HepG2 (cell line): ENCODE measurements around the gene KMT2A. TPM values are rescaled to one million over a fixed set of nuclear protein-coding genes. Genes with fewer than 3 reads are reported as not detected.
A peak's percentile ranks its signal among the peaks of the same experiment; 100 is the strongest.

Experiments used
- FOXM1 ChIP-seq: sonication (generic); formaldehyde crosslinking; IDR thresholded peaks from 2 replicates; pipeline ENCODE4 v1.5.0; 2020; ENCODE audit warnings: missing genetic modification reagents
- MAFG ChIP-seq: sonication (generic); formaldehyde crosslinking; IDR thresholded peaks from 2 replicates; pipeline ENCODE4 v1.5.1; 2020; ENCODE audit warnings: mild to moderate bottlenecking, missing genetic modification reagents
- MTA1 ChIP-seq: sonication (generic); formaldehyde crosslinking; IDR thresholded peaks from 2 replicates; pipeline ENCODE4 v1.4.0; 2020; ENCODE audit warnings: missing genetic modification reagents, mild to moderate bottlenecking, borderline replicate concordance
- POLR2AphosphoS2 ChIP-seq: IDR thresholded peaks from 2 replicates; pipeline ENCODE4 v1.6.1; 2011; ENCODE audit warnings: low read depth, low read length, improper control_type of control experiment
- RBFOX2 ChIP-seq: fragments of 200-400 bp; formaldehyde crosslinking; IDR thresholded peaks from 2 replicates; pipeline ENCODE4 v1.6.1; 2017; ENCODE audit warnings: low read depth, mild to moderate bottlenecking, low read length
- SIX4 ChIP-seq: sonication (generic); formaldehyde crosslinking; IDR thresholded peaks from 2 replicates; pipeline ENCODE4 v1.4.0; 2020; ENCODE audit warnings: missing genetic modification reagents
- SP1 ChIP-seq, 2 experiments: fragments of 450-650 bp in 1 of 2; sonication (generic) in 1 of 2; formaldehyde crosslinking in 1 of 2; IDR thresholded peaks; 2 replicates each; pipeline versions ENCODE4 v1.4.0 to v1.6.1; 2016 to 2020; ENCODE audit warnings: missing genetic modification reagents in 1 of 2
- ZBTB42 ChIP-seq: sonication (generic); formaldehyde crosslinking; IDR thresholded peaks from 2 replicates; pipeline ENCODE4 v1.5.0; 2020; ENCODE audit warnings: mild to moderate bottlenecking, missing genetic modification reagents
- ZC3H4 ChIP-seq: sonication (generic); formaldehyde crosslinking; IDR thresholded peaks from 2 replicates; pipeline ENCODE4 v1.4.0; 2020; ENCODE audit warnings: missing genetic modification reagents, borderline replicate concordance
- ZNF230 ChIP-seq: sonication (generic); formaldehyde crosslinking; IDR thresholded peaks from 2 replicates; pipeline ENCODE4 v1.4.0; 2020; ENCODE audit warnings: mild to moderate bottlenecking, missing genetic modification reagents
- polyA plus RNA-seq, 8 experiments: library from polyadenylated mRNA; depleted of rRNA in 3 of 8; stranded (reverse) in 7 of 8; unstranded in 1 of 8; fragments of >200 nt; fragmentation: Illumina TruSeq in 4 of 8; extraction: Trizol in 4 of 8; gene quantifications; 2 replicates each; pipeline versions ENCODE4 v1.2.1 to v1.2.3, GENCODE V29; 2011 to 2016; ENCODE audit warnings: low read depth in 4 of 8, missing spikeins in 1 of 8, mixed read lengths in 1 of 8; ENCODE audit not compliant: insufficient read depth in 1 of 8
- total RNA-seq, 5 experiments: library from RNA; depleted of rRNA; stranded (reverse); fragments of >200 nt; fragmentation: Illumina TruSeq; extraction: Trizol; gene quantifications; 2 replicates each; pipeline ENCODE4 v1.2.3, GENCODE V29; 2016; ENCODE audit warnings: low read depth in 1 of 5
- TF ChIP-seq, protein P1 (sequence below): IDR thresholded peaks from 2 replicates; pipeline ENCODE4 v1.6.1; 2018; ENCODE audit warnings: missing genetic modification reagents, mild to moderate bottlenecking, missing compliant biosample characterization
- TF ChIP-seq, protein P2 (sequence below): sonication (generic); formaldehyde crosslinking; IDR thresholded peaks from 2 replicates; pipeline ENCODE4 v1.4.0; 2020; ENCODE audit warnings: mild to moderate bottlenecking, missing genetic modification reagents
- TF ChIP-seq, protein P3 (sequence below): sonication (generic); formaldehyde crosslinking; IDR thresholded peaks from 2 replicates; pipeline ENCODE4 v1.4.0; 2020; ENCODE audit warnings: missing genetic modification reagents
- TF ChIP-seq, protein P4 (sequence below): sonication (generic); formaldehyde crosslinking; IDR thresholded peaks from 2 replicates; pipeline ENCODE4 v1.9.0; 2022; ENCODE audit warnings: low read depth, missing genetic modification reagents
- TF ChIP-seq, protein P5 (sequence below): sonication (generic); formaldehyde crosslinking; IDR thresholded peaks from 2 replicates; pipeline ENCODE4 v1.4.0; 2020; ENCODE audit warnings: low read depth, missing genetic modification reagents
- TF ChIP-seq, protein P6 (sequence below): sonication (generic); formaldehyde crosslinking; IDR thresholded peaks from 2 replicates; pipeline ENCODE4 v1.9.0; 2021; ENCODE audit warnings: missing genetic modification reagents, mild to moderate bottlenecking, borderline replicate concordance

Gene KMT2A
- total and polyA plus RNA-seq, 2 of the 13 experiments (the other 11 are each of a cell fraction or from before 2014, with no cell fraction given) = 12.4 to 20.0 TPM

DNA sequence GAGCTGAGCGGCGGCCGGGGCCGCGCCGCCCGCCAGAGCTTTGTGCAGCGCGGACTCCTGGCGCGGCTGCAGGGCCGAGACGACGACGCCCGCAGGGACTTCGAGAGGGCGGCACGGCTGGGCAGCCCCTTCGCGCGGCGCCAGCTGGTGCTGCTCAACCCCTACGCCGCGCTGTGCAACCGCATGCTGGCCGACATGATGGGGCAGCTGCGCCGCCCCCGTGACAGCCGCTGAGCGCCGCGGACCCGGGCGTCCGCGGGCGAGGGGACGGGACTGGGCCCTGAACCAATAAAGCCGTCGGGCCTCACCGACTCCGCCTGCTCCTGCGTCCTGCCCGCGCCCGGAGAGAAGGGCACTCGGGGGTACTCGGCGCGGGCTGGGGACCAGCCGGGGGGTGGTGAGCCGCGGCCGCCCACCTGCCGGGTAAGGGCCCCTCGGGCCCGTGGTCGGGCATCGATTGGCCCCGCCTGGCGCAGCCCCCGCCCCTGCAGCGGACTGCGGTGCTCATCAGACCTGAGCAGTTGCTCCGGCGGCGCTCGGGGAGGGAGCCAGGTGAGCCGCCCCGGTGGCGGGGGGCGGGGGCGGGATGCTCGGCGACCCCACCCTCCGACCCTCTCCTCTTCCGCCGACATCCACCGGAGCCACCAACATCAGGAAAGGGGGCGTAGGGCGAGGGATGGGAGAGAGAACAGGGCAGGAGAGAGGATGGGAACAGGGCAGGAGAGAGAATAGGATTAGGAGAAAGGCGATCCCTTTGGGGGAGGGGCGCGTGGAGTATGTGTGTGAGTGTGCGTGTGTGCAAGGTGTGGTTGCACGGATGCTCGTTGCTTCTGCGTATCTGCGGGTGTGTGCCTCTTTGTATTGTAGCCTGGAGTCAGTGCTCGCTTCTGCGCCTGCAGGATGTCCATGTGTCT, 94.6 kb downstream of the KMT2A start, which contains the start of gene TMEM25 (continued):
- TF ChIP-seq, protein P1, sequence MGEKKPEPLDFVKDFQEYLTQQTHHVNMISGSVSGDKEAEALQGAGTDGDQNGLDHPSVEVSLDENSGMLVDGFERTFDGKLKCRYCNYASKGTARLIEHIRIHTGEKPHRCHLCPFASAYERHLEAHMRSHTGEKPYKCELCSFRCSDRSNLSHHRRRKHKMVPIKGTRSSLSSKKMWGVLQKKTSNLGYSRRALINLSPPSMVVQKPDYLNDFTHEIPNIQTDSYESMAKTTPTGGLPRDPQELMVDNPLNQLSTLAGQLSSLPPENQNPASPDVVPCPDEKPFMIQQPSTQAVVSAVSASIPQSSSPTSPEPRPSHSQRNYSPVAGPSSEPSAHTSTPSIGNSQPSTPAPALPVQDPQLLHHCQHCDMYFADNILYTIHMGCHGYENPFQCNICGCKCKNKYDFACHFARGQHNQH (CRISPR knock-in tag) = peak; percentile 26; the same call in 1 of the 2 replicates
- TF ChIP-seq SP1 (IDR thresholded peaks at IDR 0.05) = no peak
- 0 out of 2 replicates have a peak, but pooled peaks have one; percentile 31 for TF ChIP-seq SP1 (CRISPR knock-in tag; IDR thresholded peaks at IDR 0.05)
- no peak for TF ChIP-seq SIX4
- TF ChIP-seq, protein P2, sequence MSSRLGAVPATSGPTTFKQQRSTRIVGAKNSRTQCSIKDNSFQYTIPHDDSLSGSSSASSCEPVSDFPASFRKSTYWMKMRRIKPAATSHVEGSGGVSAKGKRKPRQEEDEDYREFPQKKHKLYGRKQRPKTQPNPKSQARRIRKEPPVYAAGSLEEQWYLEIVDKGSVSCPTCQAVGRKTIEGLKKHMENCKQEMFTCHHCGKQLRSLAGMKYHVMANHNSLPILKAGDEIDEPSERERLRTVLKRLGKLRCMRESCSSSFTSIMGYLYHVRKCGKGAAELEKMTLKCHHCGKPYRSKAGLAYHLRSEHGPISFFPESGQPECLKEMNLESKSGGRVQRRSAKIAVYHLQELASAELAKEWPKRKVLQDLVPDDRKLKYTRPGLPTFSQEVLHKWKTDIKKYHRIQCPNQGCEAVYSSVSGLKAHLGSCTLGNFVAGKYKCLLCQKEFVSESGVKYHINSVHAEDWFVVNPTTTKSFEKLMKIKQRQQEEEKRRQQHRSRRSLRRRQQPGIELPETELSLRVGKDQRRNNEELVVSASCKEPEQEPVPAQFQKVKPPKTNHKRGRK (CRISPR knock-in tag) = no peak
- peak; percentile 88 for TF ChIP-seq RBFOX2
- no peak for TF ChIP-seq FOXM1 (CRISPR knock-in tag)
- peak; percentile 31; the same call in 1 of the 2 replicates for TF ChIP-seq MTA1 (CRISPR knock-in tag)
- TF ChIP-seq, protein P3, sequence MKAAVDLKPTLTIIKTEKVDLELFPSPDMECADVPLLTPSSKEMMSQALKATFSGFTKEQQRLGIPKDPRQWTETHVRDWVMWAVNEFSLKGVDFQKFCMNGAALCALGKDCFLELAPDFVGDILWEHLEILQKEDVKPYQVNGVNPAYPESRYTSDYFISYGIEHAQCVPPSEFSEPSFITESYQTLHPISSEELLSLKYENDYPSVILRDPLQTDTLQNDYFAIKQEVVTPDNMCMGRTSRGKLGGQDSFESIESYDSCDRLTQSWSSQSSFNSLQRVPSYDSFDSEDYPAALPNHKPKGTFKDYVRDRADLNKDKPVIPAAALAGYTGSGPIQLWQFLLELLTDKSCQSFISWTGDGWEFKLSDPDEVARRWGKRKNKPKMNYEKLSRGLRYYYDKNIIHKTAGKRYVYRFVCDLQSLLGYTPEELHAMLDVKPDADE = no peak
- TF ChIP-seq, protein P4, sequence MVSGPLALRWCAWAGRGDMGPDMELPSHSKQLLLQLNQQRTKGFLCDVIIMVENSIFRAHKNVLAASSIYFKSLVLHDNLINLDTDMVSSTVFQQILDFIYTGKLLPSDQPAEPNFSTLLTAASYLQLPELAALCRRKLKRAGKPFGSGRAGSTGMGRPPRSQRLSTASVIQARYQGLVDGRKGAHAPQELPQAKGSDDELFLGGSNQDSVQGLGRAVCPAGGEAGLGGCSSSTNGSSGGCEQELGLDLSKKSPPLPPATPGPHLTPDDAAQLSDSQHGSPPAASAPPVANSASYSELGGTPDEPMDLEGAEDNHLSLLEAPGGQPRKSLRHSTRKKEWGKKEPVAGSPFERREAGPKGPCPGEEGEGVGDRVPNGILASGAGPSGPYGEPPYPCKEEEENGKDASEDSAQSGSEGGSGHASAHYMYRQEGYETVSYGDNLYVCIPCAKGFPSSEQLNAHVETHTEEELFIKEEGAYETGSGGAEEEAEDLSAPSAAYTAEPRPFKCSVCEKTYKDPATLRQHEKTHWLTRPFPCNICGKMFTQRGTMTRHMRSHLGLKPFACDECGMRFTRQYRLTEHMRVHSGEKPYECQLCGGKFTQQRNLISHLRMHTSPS (CRISPR knock-in tag) = no peak
- TF ChIP-seq POLR2AphosphoS2 = 0 out of 2 replicates have a peak, but pooled peaks have one; percentile 73
- TF ChIP-seq ZNF230 (CRISPR knock-in tag) = 0 out of 2 replicates have a peak, but pooled peaks have one; percentile 21
- no peak for TF ChIP-seq MAFG (CRISPR knock-in tag)
- no peak for TF ChIP-seq ZBTB42
- TF ChIP-seq, protein P5, sequence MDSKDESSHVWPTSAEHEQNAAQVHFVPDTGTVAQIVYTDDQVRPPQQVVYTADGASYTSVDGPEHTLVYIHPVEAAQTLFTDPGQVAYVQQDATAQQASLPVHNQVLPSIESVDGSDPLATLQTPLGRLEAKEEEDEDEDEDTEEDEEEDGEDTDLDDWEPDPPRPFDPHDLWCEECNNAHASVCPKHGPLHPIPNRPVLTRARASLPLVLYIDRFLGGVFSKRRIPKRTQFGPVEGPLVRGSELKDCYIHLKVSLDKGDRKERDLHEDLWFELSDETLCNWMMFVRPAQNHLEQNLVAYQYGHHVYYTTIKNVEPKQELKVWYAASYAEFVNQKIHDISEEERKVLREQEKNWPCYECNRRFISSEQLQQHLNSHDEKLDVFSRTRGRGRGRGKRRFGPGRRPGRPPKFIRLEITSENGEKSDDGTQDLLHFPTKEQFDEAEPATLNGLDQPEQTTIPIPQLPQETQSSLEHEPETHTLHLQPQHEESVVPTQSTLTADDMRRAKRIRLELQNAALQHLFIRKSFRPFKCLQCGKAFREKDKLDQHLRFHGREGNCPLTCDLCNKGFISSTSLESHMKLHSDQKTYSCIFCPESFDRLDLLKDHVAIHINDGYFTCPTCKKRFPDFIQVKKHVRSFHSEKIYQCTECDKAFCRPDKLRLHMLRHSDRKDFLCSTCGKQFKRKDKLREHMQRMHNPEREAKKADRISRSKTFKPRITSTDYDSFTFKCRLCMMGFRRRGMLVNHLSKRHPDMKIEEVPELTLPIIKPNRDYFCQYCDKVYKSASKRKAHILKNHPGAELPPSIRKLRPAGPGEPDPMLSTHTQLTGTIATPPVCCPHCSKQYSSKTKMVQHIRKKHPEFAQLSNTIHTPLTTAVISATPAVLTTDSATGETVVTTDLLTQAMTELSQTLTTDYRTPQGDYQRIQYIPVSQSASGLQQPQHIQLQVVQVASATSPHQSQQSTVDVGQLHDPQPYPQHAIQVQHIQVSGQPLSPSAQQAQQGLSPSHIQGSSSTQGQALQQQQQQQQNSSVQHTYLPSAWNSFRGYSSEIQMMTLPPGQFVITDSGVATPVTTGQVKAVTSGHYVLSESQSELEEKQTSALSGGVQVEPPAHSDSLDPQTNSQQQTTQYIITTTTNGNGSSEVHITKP (CRISPR knock-in tag) = no peak
- TF ChIP-seq, protein P6, sequence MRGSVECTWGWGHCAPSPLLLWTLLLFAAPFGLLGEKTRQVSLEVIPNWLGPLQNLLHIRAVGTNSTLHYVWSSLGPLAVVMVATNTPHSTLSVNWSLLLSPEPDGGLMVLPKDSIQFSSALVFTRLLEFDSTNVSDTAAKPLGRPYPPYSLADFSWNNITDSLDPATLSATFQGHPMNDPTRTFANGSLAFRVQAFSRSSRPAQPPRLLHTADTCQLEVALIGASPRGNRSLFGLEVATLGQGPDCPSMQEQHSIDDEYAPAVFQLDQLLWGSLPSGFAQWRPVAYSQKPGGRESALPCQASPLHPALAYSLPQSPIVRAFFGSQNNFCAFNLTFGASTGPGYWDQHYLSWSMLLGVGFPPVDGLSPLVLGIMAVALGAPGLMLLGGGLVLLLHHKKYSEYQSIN = no peak
- no peak for TF ChIP-seq ZC3H4 (CRISPR knock-in tag)
